ENCODE data around the gene CHCHD6.

DNA sequence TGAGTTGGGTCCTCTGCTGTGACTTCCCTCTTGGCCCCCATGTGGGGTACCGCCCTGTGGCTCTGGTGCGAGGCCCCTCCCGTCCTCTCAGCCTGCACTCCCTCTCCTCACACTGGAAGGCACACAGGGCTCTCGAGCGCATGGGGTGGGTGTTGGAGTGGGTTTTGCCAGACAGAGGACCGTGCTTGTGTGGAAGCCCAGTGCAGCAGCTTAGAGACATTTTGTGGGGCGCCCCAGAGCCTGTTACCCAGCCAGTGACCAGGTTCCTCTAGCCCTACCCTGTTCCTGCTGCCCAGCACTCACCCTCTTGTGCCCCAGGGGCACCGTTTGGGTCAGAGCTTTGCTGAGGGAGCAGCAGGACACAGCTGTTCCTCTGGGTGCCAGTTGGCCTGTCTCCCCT lies 288.7 kb downstream of the CHCHD6 start:
- TF ChIP-seq, protein P1, sequence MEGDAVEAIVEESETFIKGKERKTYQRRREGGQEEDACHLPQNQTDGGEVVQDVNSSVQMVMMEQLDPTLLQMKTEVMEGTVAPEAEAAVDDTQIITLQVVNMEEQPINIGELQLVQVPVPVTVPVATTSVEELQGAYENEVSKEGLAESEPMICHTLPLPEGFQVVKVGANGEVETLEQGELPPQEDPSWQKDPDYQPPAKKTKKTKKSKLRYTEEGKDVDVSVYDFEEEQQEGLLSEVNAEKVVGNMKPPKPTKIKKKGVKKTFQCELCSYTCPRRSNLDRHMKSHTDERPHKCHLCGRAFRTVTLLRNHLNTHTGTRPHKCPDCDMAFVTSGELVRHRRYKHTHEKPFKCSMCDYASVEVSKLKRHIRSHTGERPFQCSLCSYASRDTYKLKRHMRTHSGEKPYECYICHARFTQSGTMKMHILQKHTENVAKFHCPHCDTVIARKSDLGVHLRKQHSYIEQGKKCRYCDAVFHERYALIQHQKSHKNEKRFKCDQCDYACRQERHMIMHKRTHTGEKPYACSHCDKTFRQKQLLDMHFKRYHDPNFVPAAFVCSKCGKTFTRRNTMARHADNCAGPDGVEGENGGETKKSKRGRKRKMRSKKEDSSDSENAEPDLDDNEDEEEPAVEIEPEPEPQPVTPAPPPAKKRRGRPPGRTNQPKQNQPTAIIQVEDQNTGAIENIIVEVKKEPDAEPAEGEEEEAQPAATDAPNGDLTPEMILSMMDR (IDR thresholded peaks at IDR 0.05; ENCODE audit: poor library complexity, severe bottlenecking): no peak
- no peak for TF ChIP-seq RAD21 (conservative IDR thresholded peaks at IDR 0.05)

All from neural cell (in vitro differentiated cells).